MM.1S (cell line): ENCODE measurements around the gene PVR.

Experiments
- DNase-seq: peaks from one replicate; pipeline ENCODE4 v3.0.0-alpha.2; 2015
- H2AFZ ChIP-seq: fragments of 300-600 bp; sonication (generic); 2 replicates; pipeline ENCODE4 v1.6.0; 2016; ENCODE audit warnings: antibody characterized with exemption, low read length
- H3F3A ChIP-seq: fragments of 300-600 bp; sonication (generic); 2 replicates; pipeline ENCODE4 v1.6.1; 2016; ENCODE audit warnings: mild to moderate bottlenecking, antibody characterized with exemption, low read length, moderate library complexity, mixed read lengths; ENCODE audit not compliant: insufficient read depth
- H3K27ac ChIP-seq: fragments of 300-600 bp; sonication (generic); 2 replicates; pipeline ENCODE4 v1.5.1; 2016; ENCODE audit warnings: mild to moderate bottlenecking, low read length
- H3K27me3 ChIP-seq: fragments of 300-600 bp; sonication (generic); replicated peaks from 2 replicates; pipeline ENCODE4 v1.6.0; 2016; ENCODE audit warnings: low read length; ENCODE audit not compliant: insufficient read depth
- H3K36me3 ChIP-seq: fragments of 300-600 bp; sonication (generic); replicated peaks from 2 replicates; pipeline ENCODE4 v1.6.1; 2016; ENCODE audit warnings: mild to moderate bottlenecking, low read length, mixed read lengths; ENCODE audit not compliant: insufficient read depth
- H3K4me1 ChIP-seq: fragments of 300-600 bp; sonication (generic); 2 replicates; pipeline ENCODE4 v1.6.1; 2016; ENCODE audit warnings: low read length, mixed read lengths
- H3K4me2 ChIP-seq: fragments of 300-600 bp; sonication (generic); 2 replicates; pipeline ENCODE4 v1.6.0; 2016; ENCODE audit warnings: low read depth, low read length
- H3K4me3 ChIP-seq: fragments of 300-600 bp; sonication (generic); 2 replicates; pipeline ENCODE4 v1.5.1; 2016; ENCODE audit warnings: low read length, mixed read lengths
- H3K79me2 ChIP-seq: fragments of 300-600 bp; sonication (generic); 2 replicates; pipeline ENCODE4 v1.6.1; 2016; ENCODE audit warnings: mixed run types, low read length, mixed read lengths
- H3K9ac ChIP-seq: fragments of 300-600 bp; sonication (generic); 2 replicates; pipeline ENCODE4 v1.6.1; 2016; ENCODE audit warnings: low read length, mixed read lengths
- H3K9me2 ChIP-seq: fragments of 300-600 bp; sonication (generic); replicated peaks from 2 replicates; pipeline ENCODE4 v1.6.1; 2016; ENCODE audit warnings: mild to moderate bottlenecking, low read length, mixed read lengths; ENCODE audit not compliant: insufficient read depth
- H3K9me3 ChIP-seq: fragments of 300-600 bp; sonication (generic); replicated peaks from 2 replicates; pipeline ENCODE4 v1.6.1; 2016; ENCODE audit warnings: mild to moderate bottlenecking, low read length, mixed read lengths; ENCODE audit not compliant: insufficient read depth
- H4K20me1 ChIP-seq: fragments of 300-600 bp; sonication (generic); 2 replicates; pipeline ENCODE4 v1.6.1; 2016; ENCODE audit warnings: mild to moderate bottlenecking, low read length, moderate library complexity, mixed read lengths; ENCODE audit not compliant: insufficient read depth
- EZH2 ChIP-seq: fragments of 300-600 bp; sonication (generic); optimal IDR thresholded peaks from 2 replicates; pipeline ENCODE3; 2017; ENCODE audit warnings: low read depth, mild to moderate bottlenecking, antibody characterized with exemption, low read length, mixed read lengths
- EZH2phosphoT487 ChIP-seq: fragments of 300-600 bp; sonication (generic); IDR thresholded peaks from 2 replicates; pipeline ENCODE4 v1.6.1; 2018; ENCODE audit warnings: antibody characterized with exemption, low read length
- TF ChIP-seq, protein P1 (sequence below): fragments of 300-600 bp; sonication (generic); IDR thresholded peaks from 2 replicates; pipeline ENCODE4 v1.5.1; 2016; ENCODE audit warnings: antibody characterized with exemption, low read length, mixed read lengths

PVR gene

DNA sequence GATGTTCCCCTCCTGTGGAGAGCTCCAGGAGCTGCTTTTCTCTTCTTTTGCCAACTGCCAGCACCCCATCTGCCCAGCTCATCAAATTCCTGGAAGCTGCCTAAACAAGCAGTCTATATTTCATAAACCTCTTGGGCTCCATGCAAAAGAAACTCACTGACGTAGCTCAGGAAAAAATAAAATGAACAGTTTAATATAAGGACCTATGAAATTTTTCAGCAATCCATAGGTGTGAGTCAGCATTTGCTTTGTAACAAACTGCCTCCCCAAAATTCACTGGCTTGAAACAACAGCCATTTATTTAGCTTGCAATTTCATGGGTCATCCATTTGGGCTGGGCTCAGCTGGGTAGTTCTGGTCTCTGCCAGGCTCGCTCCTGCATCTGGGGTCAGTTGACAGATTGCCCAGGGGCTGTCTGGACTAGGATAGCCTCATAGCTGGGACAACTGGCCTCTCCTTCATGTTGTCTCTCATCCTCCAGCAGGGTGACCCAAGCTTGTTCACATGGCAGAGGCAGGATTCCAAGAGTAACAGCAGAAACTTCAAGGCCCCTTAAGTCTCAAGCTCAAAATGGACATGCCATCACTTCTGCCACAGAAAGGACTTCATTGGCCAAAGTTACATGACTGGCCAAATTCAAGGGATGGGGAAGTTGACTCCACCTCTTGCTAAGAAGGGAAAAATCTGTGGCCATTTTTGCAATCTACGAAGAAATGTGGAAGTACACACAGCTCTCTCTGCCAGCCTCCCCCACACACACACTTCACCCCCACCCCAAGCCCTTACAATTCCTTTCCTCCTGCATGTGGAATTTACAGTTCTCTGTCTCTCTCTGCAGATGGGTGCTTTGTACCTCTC, 7.9 kb upstream of the PVR start:
- Histone ChIP-seq H3K4me3 (no peak overlapping the region), H3K4me1 (no peaks in the 10 kb centered on the region), H3K79me2 (no peaks in the 10 kb centered on the region), H3K9ac (no peak overlapping the region), H3K9me3 (no peaks in the 10 kb centered on the region), H3K9me2 (no peaks in the 10 kb centered on the region), H3K27ac (no peak overlapping the region), H4K20me1 (no peaks in the 10 kb centered on the region), H3K27me3 (no peaks in the 10 kb centered on the region; the same call in 1 of the 2 replicates), H3K4me2 (no peak overlapping the region), H3K36me3 (no peaks in the 10 kb centered on the region), H3F3A (no peaks in the 10 kb centered on the region), H2AFZ (no peak overlapping the region)
- TF ChIP-seq EZH2 (no peak), EZH2phosphoT487 (no peak)
- TF ChIP-seq, protein P1, sequence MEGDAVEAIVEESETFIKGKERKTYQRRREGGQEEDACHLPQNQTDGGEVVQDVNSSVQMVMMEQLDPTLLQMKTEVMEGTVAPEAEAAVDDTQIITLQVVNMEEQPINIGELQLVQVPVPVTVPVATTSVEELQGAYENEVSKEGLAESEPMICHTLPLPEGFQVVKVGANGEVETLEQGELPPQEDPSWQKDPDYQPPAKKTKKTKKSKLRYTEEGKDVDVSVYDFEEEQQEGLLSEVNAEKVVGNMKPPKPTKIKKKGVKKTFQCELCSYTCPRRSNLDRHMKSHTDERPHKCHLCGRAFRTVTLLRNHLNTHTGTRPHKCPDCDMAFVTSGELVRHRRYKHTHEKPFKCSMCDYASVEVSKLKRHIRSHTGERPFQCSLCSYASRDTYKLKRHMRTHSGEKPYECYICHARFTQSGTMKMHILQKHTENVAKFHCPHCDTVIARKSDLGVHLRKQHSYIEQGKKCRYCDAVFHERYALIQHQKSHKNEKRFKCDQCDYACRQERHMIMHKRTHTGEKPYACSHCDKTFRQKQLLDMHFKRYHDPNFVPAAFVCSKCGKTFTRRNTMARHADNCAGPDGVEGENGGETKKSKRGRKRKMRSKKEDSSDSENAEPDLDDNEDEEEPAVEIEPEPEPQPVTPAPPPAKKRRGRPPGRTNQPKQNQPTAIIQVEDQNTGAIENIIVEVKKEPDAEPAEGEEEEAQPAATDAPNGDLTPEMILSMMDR: no peak
- DNase-seq: no peak

DNA sequence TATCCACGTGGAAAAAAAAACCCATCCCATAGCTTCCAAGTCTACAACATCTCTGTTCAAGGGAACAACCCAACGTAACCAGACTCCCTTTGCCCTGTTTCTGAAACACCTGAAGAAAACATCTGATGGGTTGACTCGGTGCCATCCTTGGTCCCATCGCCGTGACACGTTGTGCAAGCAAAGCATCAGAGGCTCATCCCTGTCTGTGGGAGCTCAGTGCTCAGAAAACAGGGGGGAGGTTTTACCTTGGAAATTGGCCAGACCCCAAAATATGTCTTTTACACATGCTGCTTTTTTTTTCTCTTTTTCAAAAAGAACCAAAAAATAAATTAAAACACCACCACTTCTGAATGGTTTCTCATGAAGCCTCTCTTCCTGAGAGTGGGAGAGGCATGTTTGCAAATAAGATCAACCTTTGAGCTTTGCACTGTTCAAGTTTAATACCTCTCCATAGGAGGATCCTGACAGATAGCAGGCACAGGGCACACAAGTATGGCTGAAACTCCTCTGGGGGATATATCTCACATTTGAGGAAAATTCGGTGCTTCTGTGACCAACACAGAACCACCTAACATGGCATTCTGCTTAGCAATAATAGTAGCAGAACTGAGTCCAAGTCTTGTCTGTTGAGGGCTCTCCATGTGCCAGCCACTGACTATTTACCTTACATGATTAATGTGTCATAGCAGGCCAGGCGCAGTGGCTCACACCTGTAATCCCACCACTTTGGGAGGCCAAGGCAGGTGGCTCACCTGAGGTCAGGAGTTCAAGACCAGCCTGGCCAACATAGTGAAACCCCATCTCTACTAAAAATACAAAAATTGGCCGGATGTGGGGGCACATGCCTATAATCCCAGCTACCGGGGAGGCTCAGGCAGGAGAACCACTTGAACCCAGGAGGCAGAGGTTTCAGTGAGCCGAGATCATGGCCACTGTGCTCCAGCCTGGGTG, 7.0 kb upstream of the PVR start:
- no peak overlapping the region for H3K27ac ChIP-seq
- H3K79me2 ChIP-seq: no peaks in the 10 kb centered on the region
- no peak overlapping the region for H3K9ac ChIP-seq
- H2AFZ ChIP-seq: no peak overlapping the region
- no peaks in the 10 kb centered on the region for H3K4me1 ChIP-seq
- H3K27me3 ChIP-seq: no peaks in the 10 kb centered on the region; the same call in 1 of the 2 replicates
- no peaks in the 10 kb centered on the region for H3F3A ChIP-seq
- no peaks in the 10 kb centered on the region for H4K20me1 ChIP-seq
- H3K4me2 ChIP-seq: no peak overlapping the region
- H3K4me3 ChIP-seq: no peak overlapping the region
- DNase-seq: no peak
- TF ChIP-seq EZH2phosphoT487 (no peak), EZH2 (no peak)
- TF ChIP-seq, protein P1: no peak
- H3K36me3 ChIP-seq: no peaks in the 10 kb centered on the region
- H3K9me3 ChIP-seq: no peaks in the 10 kb centered on the region
- no peaks in the 10 kb centered on the region for H3K9me2 ChIP-seq

DNA sequence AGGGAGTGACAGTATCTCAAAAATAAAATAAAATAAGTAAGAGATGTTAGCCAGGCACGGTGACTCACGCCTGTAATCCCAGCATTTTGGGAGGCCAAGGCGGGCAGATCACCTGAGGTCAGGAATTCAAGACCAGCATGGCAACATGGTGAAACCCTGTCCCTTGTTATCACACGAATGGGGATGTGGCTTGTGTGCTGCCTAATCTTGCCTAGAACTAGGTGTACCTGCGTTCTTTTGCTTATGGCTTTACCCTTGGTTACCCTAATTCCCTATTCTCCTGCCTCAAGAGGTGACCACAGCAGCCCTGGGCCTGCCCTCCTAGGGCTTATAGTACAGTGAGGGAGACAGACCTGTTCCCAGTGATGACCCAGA, 6.3 kb upstream of the PVR start:
- no peaks in the 10 kb centered on the region; the same call in 1 of the 2 replicates for H3K27me3 ChIP-seq
- no peak overlapping the region for H2AFZ ChIP-seq
- H3K4me3 ChIP-seq: no peak overlapping the region
- H3K9me2 ChIP-seq: no peaks in the 10 kb centered on the region
- no peak overlapping the region for H3K27ac ChIP-seq
- H3K4me2 ChIP-seq: no peak overlapping the region
- H4K20me1 ChIP-seq: no peaks in the 10 kb centered on the region
- TF ChIP-seq EZH2phosphoT487 (no peak), EZH2 (no peak)
- TF ChIP-seq, protein P1: no peak
- no peaks in the 10 kb centered on the region for H3F3A ChIP-seq
- H3K4me1 ChIP-seq: no peaks in the 10 kb centered on the region
- no peaks in the 10 kb centered on the region for H3K36me3 ChIP-seq
- no peak for DNase-seq
- no peaks in the 10 kb centered on the region for H3K79me2 ChIP-seq
- no peaks in the 10 kb centered on the region for H3K9me3 ChIP-seq
- H3K9ac ChIP-seq: no peak overlapping the region
